H1 (cell line): ENCODE data around the gene KRT5. TPM values are rescaled to one million over a fixed set of nuclear protein-coding genes. Genes with fewer than 3 reads are reported as not detected.

Experiments
- CBX5 ChIP-seq: fragments of 300-800, 300-1000 bp; sonication (generic); IDR thresholded peaks from 2 replicates; pipeline ENCODE4 v1.7.1; 2016; ENCODE audit warnings: antibody characterized with exemption, low read length, low read depth
- CBX8 ChIP-seq: fragments of 300-800, 300-1000 bp; sonication (generic); IDR thresholded peaks from 2 replicates; pipeline ENCODE4 v1.7.1; 2016; ENCODE audit warnings: low read depth, low read length, borderline replicate concordance
- JUN ChIP-seq: IDR thresholded peaks from 2 replicates; pipeline ENCODE4 v1.6.1; 2011; ENCODE audit warnings: low read depth, mild to moderate bottlenecking, improper control_type of control experiment, low read length
- KDM1A ChIP-seq: fragments of 200-600, 300-600 bp; sonication (generic); IDR thresholded peaks from 2 replicates; pipeline ENCODE4 v1.7.1; 2016; ENCODE audit warnings: mild to moderate bottlenecking, low read length, borderline replicate concordance
- KDM5A ChIP-seq: fragments of 200-600 bp; IDR thresholded peaks from 2 replicates; pipeline ENCODE4 v1.7.1; 2012; ENCODE audit warnings: mild to moderate bottlenecking, low read length, inconsistent platforms, mixed read lengths
- MAX ChIP-seq: IDR thresholded peaks from 2 replicates; pipeline ENCODE4 v1.6.1; 2012; ENCODE audit warnings: inconsistent platforms
- NANOG ChIP-seq: IDR thresholded peaks from 2 replicates; pipeline ENCODE4 v1.6.1; 2011; ENCODE audit warnings: low read length, low read depth, mild to moderate bottlenecking, inconsistent platforms; ENCODE audit not compliant: insufficient read depth, poor library complexity, severe bottlenecking
- PHF8 ChIP-seq: fragments of 200-600 bp; sonication (generic); conservative IDR thresholded peaks from 2 replicates; pipeline ENCODE4 v1.7.1; 2012; ENCODE audit warnings: low read depth, mild to moderate bottlenecking, inconsistent platforms, low read length, moderate library complexity
- RAD21 ChIP-seq, 2 experiments: IDR thresholded peaks in 1 of 2; conservative IDR thresholded peaks in 1 of 2; 2 replicates each; pipeline ENCODE4 v1.6.1; 2011; ENCODE audit warnings: low read depth in 2 of 2, low read length in 2 of 2, improper control_type of control experiment in 1 of 2, inconsistent platforms in 1 of 2, mild to moderate bottlenecking in 1 of 2, moderate library complexity in 1 of 2
- RFX5 ChIP-seq: IDR thresholded peaks from 2 replicates; pipeline ENCODE4 v1.6.1; 2011; ENCODE audit warnings: low read depth, low read length, improper control_type of control experiment, borderline replicate concordance
- RNF2 ChIP-seq: fragments of 200-900, 300-1000 bp; sonication (generic); IDR thresholded peaks from 2 replicates; pipeline ENCODE4 v1.7.1; 2016; ENCODE audit warnings: borderline replicate concordance, low read depth, mild to moderate bottlenecking, antibody characterized with exemption, low read length; ENCODE audit not compliant: poor library complexity, severe bottlenecking; ENCODE audit errors: missing control alignments
- SAP30 ChIP-seq: fragments of 300-600 bp; sonication (generic); IDR thresholded peaks from 2 replicates; pipeline ENCODE4 v1.7.1; 2012; ENCODE audit warnings: low read length, moderate library complexity, mild to moderate bottlenecking, inconsistent platforms; ENCODE audit not compliant: insufficient read depth, insufficient replicate concordance
- SIRT6 ChIP-seq: IDR thresholded peaks from one replicate; pipeline ENCODE4 v1.7.1; 2012; ENCODE audit warnings: low read length, inconsistent platforms
- SP2 ChIP-seq: IDR thresholded peaks from 2 replicates; pipeline ENCODE4 v1.6.1; 2012; ENCODE audit warnings: mild to moderate bottlenecking, low read length, inconsistent platforms
- SUZ12 ChIP-seq: fragments of 200-600 bp; sonication (generic); IDR thresholded peaks from 2 replicates; pipeline ENCODE4 v1.6.1; 2012; ENCODE audit warnings: mild to moderate bottlenecking, inconsistent platforms, low read length, moderate library complexity, mixed read lengths
- TAF7 ChIP-seq: optimal IDR thresholded peaks from 2 replicates; pipeline ENCODE3; 2011; ENCODE audit warnings: low read depth, mild to moderate bottlenecking, inconsistent platforms, low read length, moderate library complexity, borderline replicate concordance
- USF2 ChIP-seq: IDR thresholded peaks from 2 replicates; pipeline ENCODE4 v1.6.1; 2011; ENCODE audit warnings: low read length, improper control_type of control experiment
- polyA plus RNA-seq, 7 experiments: library from polyadenylated mRNA; depleted of rRNA in 3 of 7; stranded (reverse) in 5 of 7; unstranded in 2 of 7; fragments of >200 nt in 5 of 7; fragments of 200-250 nt in 2 of 7; gene quantifications; 1 replicate in 5 of 7; 2 replicates in 1 of 7; 4 replicates in 1 of 7; pipeline versions ENCODE4 v1.2.1 to v1.2.3, GENCODE V29; 2011 to 2013; ENCODE audit warnings: missing spikeins in 2 of 7, mixed read lengths in 2 of 7
- total RNA-seq: library from RNA; stranded (reverse); fragmentation: NEBNext Ultra II Directional; extraction: Animal tissue kit (Norgen Biotek cat#: 25700); gene quantifications from 2 replicates; pipeline ENCODE4 v1.2.1, GENCODE V29; 2021

Gene KRT5
- total and polyA plus RNA-seq, 2 of the 8 experiments (the other 6 are each of a cell fraction or from before 2014, with no cell fraction given): 0.18 TPM; not detected in 1

GRCh38 chr12:52496590-52497071 lies 23.6 kb downstream of the KRT5 start (continued):
- TF ChIP-seq USF2 (no peak), RAD21 (IDR thresholded peaks at IDR 0.05 in 1 of 2, conservative IDR thresholded peaks at IDR 0.05 in 1 of 2; ENCODE audit: low read depth in 2 of 2, low read length in 2 of 2) (no peak), CBX5 (no peak), MAX (peak; percentile 29; the same call in 1 of the 2 replicates), NANOG (peak; percentile 82), KDM5A (no peak), SUZ12 (no peak), JUN (no peak), CBX8 (no peak), RFX5 (no peak), KDM1A (0 out of 2 replicates have a peak, but pooled peaks have one; percentile 39), RNF2 (no peak), SIRT6 (no peak), PHF8 (no peak), SAP30 (peak; percentile 77), TAF7 (no peak), SP2 (no peak)
